ENCODE measurements around the gene HMCN1. TPM values are rescaled to one million over a fixed set of nuclear protein-coding genes. Genes with fewer than 3 reads are reported as not detected.
"Not testable (repeated sequence)": the region's sequence is repeated elsewhere in the genome, so short reads cannot be mapped to it uniquely, and the experiment has no call there.

The HMCN1 gene
- total and polyA plus RNA-seq, 4 experiments from 2014 or later = 0.19 to 0.29 TPM; not detected in 2

DNA sequence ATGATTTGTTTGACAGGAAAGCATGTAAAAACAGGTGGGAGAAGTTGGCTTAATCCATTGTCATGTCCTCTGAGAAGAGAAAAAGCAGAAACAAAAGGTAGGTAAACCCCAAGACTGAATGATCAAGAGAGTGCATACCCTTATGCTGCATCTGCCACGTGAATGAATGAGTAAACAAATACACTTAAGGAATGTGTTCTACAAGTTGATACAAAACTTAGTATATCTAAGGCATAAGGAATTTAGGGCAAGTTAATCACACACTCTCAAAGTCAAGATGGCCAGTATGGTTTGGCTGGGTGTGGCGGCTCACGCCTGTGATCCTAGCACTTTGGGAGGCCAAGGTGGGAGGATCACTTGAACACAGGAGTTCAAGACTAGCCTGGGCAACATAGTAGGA is 34.2 kb downstream of the HMCN1 start:
- Histone ChIP-seq H3K4me1 (ENCODE audit: insufficient read depth, low read length) (no peaks in the 10 kb centered on the region), H3K4me3 (ENCODE audit: low read length in 2 of 2) (no peak overlapping the region), H3K36me3 (ENCODE audit: insufficient read depth, low read length) (no peaks in the 10 kb centered on the region), H3K9me3 (ENCODE audit: control insufficient read depth in 1 of 2, low read length in 2 of 2) (no peaks in the 10 kb centered on the region), H3K27ac (ENCODE audit: low read depth, low read length) (no peak overlapping the region), H3K27me3 (ENCODE audit: insufficient read depth, low read length) (no peaks in the 10 kb centered on the region)
- Mint-ChIP-seq H3K36me3 (no peaks in the 10 kb centered on the region), H3K27me3 (peaks cover 3 to 10% of the 10 kb centered on the region in 2 donors), H3K4me3 (no peak overlapping the region), H3K4me1 (no peaks in the 10 kb centered on the region), H3K27ac (no peak overlapping the region), H3K9me3 (peaks cover 0 to 2% (median 0%) of the 10 kb centered on the region in 8 donors)
- intact Hi-C loops (cut with micrococcal nuclease) = no loop called here
- ChIA-PET POLR2A (ENCODE audit: partially characterized antibody) (no interaction called here), CTCF (ENCODE audit: partially characterized antibody) (no interaction called here)
- DNase-seq = no peak

DNA sequence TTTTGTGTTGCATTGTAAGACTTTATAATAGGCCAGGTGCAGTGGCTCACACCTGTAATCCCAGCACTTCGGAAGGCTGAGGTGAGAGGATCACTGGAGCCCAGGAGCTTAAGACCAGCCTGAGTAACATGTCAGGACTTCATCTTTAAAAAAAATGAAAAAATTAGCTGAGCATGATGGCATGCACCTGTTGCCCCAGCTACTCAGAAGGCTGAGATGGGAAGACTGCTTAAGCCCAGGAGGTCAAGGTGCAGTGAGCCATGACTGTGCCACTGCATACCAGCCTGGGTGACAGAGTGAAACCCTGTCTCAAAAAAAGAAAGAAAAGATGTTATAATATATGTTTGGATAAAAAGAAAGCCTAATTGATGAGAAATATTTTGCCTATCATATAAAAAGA is 34.9 kb downstream of the HMCN1 start:
- H3K4me3 ChIP-seq (ENCODE audit: low read length in 2 of 2) = no peak overlapping the region
- Mint-ChIP-seq H3K4me3 (no peak overlapping the region), H3K4me1 (no peaks in the 10 kb centered on the region), H3K27me3 (peaks cover 3 to 10% of the 10 kb centered on the region in 2 donors), H3K9me3 (peaks cover 0 to 2% (median 0%) of the 10 kb centered on the region in 8 donors), H3K27ac (no peak overlapping the region), H3K36me3 (no peaks in the 10 kb centered on the region)
- no peaks in the 10 kb centered on the region for H3K4me1 ChIP-seq (ENCODE audit: insufficient read depth, low read length)
- no peaks in the 10 kb centered on the region for H3K27me3 ChIP-seq (ENCODE audit: insufficient read depth, low read length)
- ChIA-PET POLR2A (ENCODE audit: partially characterized antibody) (no interaction called here), CTCF (ENCODE audit: partially characterized antibody) (no interaction called here)
- DNase-seq = no peak
- H3K9me3 ChIP-seq (ENCODE audit: control insufficient read depth in 1 of 2, low read length in 2 of 2) = no peaks in the 10 kb centered on the region
- no peak overlapping the region for H3K27ac ChIP-seq (ENCODE audit: low read depth, low read length)
- intact Hi-C loops (cut with micrococcal nuclease) = no loop called here
- H3K36me3 ChIP-seq (ENCODE audit: insufficient read depth, low read length) = no peaks in the 10 kb centered on the region

DNA sequence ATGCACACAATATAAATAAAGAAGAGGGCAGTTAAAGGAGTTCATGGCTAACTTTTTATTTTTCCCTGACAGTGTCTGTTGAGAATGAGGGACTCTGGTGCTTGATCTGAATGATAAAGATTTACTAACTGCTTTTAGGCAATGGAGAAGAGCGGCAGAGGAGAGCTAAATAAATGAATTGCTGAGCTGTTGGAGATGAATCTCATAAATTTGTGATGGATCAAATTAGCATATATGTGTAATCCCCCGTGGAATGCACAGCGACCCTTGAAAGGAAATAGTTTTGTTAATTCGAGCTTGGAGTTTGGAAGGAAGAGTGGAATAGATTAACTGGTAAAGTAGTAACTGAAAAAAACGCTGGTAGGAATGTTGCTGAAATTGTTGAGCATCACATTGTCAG is 40.2 kb downstream of the HMCN1 start:
- DNase-seq = no peak
- no peak overlapping the region for H3K27ac ChIP-seq (ENCODE audit: low read depth, low read length)
- H3K4me3 ChIP-seq (ENCODE audit: low read length in 2 of 2) = no peak overlapping the region
- POLR2A ChIA-PET (ENCODE audit: partially characterized antibody) = no interaction called here
- intact Hi-C loops (cut with micrococcal nuclease) = no loop called here
- H3K4me1 ChIP-seq (ENCODE audit: insufficient read depth, low read length) = no peaks in the 10 kb centered on the region
- no peak overlapping the region for H3K4me3 Mint-ChIP-seq
- H3K36me3 ChIP-seq (ENCODE audit: insufficient read depth, low read length) = no peaks in the 10 kb centered on the region
- H3K27me3 Mint-ChIP-seq = peaks cover 6 to 7% of the 10 kb centered on the region in 2 donors
- no peaks in the 10 kb centered on the region for H3K36me3 Mint-ChIP-seq
- no peaks in the 10 kb centered on the region for H3K27me3 ChIP-seq (ENCODE audit: insufficient read depth, low read length)
- CTCF ChIA-PET (ENCODE audit: partially characterized antibody) = no interaction called here
- H3K9me3 Mint-ChIP-seq = peaks cover 0 to 3% (median 0%) of the 10 kb centered on the region in 8 donors
- H3K27ac Mint-ChIP-seq = no peak overlapping the region
- H3K9me3 ChIP-seq (ENCODE audit: control insufficient read depth in 1 of 2, low read length in 2 of 2) = no peaks in the 10 kb centered on the region
- H3K4me1 Mint-ChIP-seq = no peaks in the 10 kb centered on the region

DNA sequence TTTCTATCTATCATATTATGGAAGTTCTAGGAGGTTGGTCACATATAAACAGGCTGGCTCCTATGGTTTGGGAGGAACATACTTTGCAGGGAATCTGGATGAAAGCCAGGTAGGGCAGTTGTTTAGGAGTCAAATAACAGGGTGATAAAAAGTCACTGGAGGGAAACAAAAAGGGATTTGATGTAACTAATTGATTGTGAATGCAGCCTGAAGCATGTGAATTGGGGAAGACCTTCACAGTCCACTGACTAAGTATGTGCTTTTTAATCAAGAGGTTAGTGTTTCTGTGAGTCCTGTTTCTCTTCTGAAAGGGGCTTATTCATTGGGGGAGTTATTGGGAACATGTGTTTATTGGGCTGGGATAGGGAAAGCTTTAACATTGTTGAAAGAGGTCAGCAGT is 41.3 kb downstream of the HMCN1 start:
- Mint-ChIP-seq H3K36me3 (no peaks in the 10 kb centered on the region), H3K27ac (no peak overlapping the region), H3K4me3 (no peak overlapping the region), H3K27me3 (peaks cover 4 to 5% of the 10 kb centered on the region in 2 donors), H3K4me1 (no peaks in the 10 kb centered on the region), H3K9me3 (peaks cover 0 to 4% (median 1%) of the 10 kb centered on the region in 8 donors)
- intact Hi-C loops (cut with micrococcal nuclease) = no loop called here
- H3K4me3 ChIP-seq (ENCODE audit: low read length in 2 of 2) = no peak overlapping the region
- no peaks in the 10 kb centered on the region for H3K9me3 ChIP-seq (ENCODE audit: control insufficient read depth in 1 of 2, low read length in 2 of 2)
- no peaks in the 10 kb centered on the region for H3K36me3 ChIP-seq (ENCODE audit: insufficient read depth, low read length)
- ChIA-PET CTCF (ENCODE audit: partially characterized antibody) (no interaction called here), POLR2A (ENCODE audit: partially characterized antibody) (no interaction called here)
- H3K27ac ChIP-seq (ENCODE audit: low read depth, low read length) = no peak overlapping the region
- no peak for DNase-seq
- no peaks in the 10 kb centered on the region for H3K4me1 ChIP-seq (ENCODE audit: insufficient read depth, low read length)
- no peaks in the 10 kb centered on the region for H3K27me3 ChIP-seq (ENCODE audit: insufficient read depth, low read length)

DNA sequence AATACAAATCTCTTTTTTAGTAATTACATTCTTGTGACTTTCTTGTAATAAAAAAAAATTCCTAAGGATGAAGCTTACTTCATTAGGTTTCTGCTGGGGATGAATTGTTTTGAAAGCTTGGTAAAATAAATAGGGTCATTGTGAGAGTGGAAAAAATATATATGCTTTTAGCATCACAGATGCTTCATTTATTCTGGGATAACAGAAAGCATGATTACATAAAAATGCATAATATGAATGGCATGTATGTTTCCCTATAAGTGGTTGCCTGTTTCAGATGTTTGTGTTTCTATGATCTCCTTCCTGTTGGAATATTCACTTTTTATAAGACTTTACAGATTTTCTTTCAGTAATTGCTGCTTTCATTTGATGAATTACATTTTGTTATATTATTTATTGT is 42.3 kb downstream of the HMCN1 start:
- no peaks in the 10 kb centered on the region for H3K4me1 ChIP-seq (ENCODE audit: insufficient read depth, low read length)
- no peak overlapping the region for H3K4me3 Mint-ChIP-seq
- no peaks in the 10 kb centered on the region for H3K4me1 Mint-ChIP-seq
- H3K27ac ChIP-seq (ENCODE audit: low read depth, low read length) = no peak overlapping the region
- H3K27me3 Mint-ChIP-seq = peaks cover 4 to 5% of the 10 kb centered on the region in 2 donors
- H3K27me3 ChIP-seq (ENCODE audit: insufficient read depth, low read length) = no peaks in the 10 kb centered on the region
- intact Hi-C loops (cut with micrococcal nuclease) = no loop called here
- H3K36me3 ChIP-seq (ENCODE audit: insufficient read depth, low read length) = no peaks in the 10 kb centered on the region
- H3K4me3 ChIP-seq (ENCODE audit: low read length in 2 of 2) = no peak overlapping the region
- no peak overlapping the region for H3K27ac Mint-ChIP-seq
- H3K9me3 Mint-ChIP-seq = peaks cover 0 to 10% (median 4%) of the 10 kb centered on the region in 8 donors
- CTCF ChIA-PET (ENCODE audit: partially characterized antibody) = interaction anchor here (1.4 kb wide), 1 partner anchor 10 kb away, joined by 3 read pairs; no protein-coding TSS in a partner anchor
- no peak for DNase-seq
- H3K9me3 ChIP-seq (ENCODE audit: control insufficient read depth in 1 of 2, low read length in 2 of 2) = no peaks in the 10 kb centered on the region
- H3K36me3 Mint-ChIP-seq = no peaks in the 10 kb centered on the region
- POLR2A ChIA-PET (ENCODE audit: partially characterized antibody) = no interaction called here

GRCh38 chr1:185783860-185784259 is 49.7 kb downstream of the HMCN1 start:
- CTCF ChIA-PET (ENCODE audit: partially characterized antibody); H3K27ac ChIP-seq (ENCODE audit: low read depth, low read length); H3K9me3 ChIP-seq (ENCODE audit: control insufficient read depth in 1 of 2, low read length in 2 of 2); H3K27me3 Mint-ChIP-seq; H3K4me1 ChIP-seq (ENCODE audit: insufficient read depth, low read length); H3K4me3 ChIP-seq (ENCODE audit: low read length in 2 of 2); H3K36me3 Mint-ChIP-seq; H3K27me3 ChIP-seq (ENCODE audit: insufficient read depth, low read length); intact Hi-C loops (cut with micrococcal nuclease); H3K27ac Mint-ChIP-seq; DNase-seq; H3K36me3 ChIP-seq (ENCODE audit: insufficient read depth, low read length); H3K4me3 Mint-ChIP-seq; H3K4me1 Mint-ChIP-seq; POLR2A ChIA-PET (ENCODE audit: partially characterized antibody): not testable (repeated sequence)
- H3K9me3 Mint-ChIP-seq = peaks cover 0 to 28% (median 8%) of the 10 kb centered on the region in 8 donors

- DNase-seq = no peak
- Mint-ChIP-seq H3K4me3 (no peak overlapping the region), H3K4me1 (no peaks in the 10 kb centered on the region), H3K9me3 (peaks cover 0 to 24% (median 6%) of the 10 kb centered on the region in 8 donors), H3K36me3 (no peaks in the 10 kb centered on the region), H3K27ac (no peak overlapping the region), H3K27me3 (peaks cover 8 to 9% of the 10 kb centered on the region in 2 donors)
- H3K9me3 ChIP-seq (ENCODE audit: control insufficient read depth in 1 of 2, low read length in 2 of 2) = no peaks in the 10 kb centered on the region
- no peaks in the 10 kb centered on the region for H3K36me3 ChIP-seq (ENCODE audit: insufficient read depth, low read length)
- no peak overlapping the region for H3K27ac ChIP-seq (ENCODE audit: low read depth, low read length)
- CTCF ChIA-PET (ENCODE audit: partially characterized antibody) = interaction anchor here (1.0 kb wide), 1 partner anchor 8 kb away, joined by 3 read pairs; no protein-coding TSS in a partner anchor
- H3K4me3 ChIP-seq (ENCODE audit: low read length in 2 of 2) = no peak overlapping the region
- H3K4me1 ChIP-seq (ENCODE audit: insufficient read depth, low read length) = no peaks in the 10 kb centered on the region
- H3K27me3 ChIP-seq (ENCODE audit: insufficient read depth, low read length) = no peaks in the 10 kb centered on the region
- POLR2A ChIA-PET (ENCODE audit: partially characterized antibody) = no interaction called here
- intact Hi-C loops (cut with micrococcal nuclease) = no loop called here
These were observed 51.4 kb downstream of the HMCN1 start for GRCh38 chr1:185785586-185785985.

DNA sequence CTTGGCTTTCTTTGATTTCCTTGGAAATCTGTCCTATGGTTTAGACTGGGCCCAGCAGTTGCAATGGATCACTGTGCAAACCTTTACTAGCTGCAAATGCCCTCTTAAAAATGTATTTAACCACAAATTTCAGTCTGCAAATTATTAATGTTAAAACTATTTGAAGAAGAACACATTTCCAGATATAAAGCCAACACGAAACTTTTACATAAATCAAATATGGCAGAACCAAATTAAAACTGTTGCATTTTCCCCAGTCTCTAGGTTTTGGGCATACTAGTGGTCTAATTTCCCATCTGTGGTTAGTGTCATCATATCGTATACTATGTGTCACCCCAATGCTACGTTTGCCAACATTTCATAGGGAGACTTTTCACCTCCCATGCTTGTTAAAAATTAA is 52.3 kb downstream of the HMCN1 start:
- no peaks in the 10 kb centered on the region for H3K9me3 ChIP-seq (ENCODE audit: control insufficient read depth in 1 of 2, low read length in 2 of 2)
- H3K4me1 ChIP-seq (ENCODE audit: insufficient read depth, low read length) = no peaks in the 10 kb centered on the region
- H3K27me3 ChIP-seq (ENCODE audit: insufficient read depth, low read length) = no peaks in the 10 kb centered on the region
- no peak for DNase-seq
- H3K9me3 Mint-ChIP-seq = peaks cover 0 to 19% (median 6%) of the 10 kb centered on the region in 8 donors
- H3K36me3 Mint-ChIP-seq = no peaks in the 10 kb centered on the region
- no peaks in the 10 kb centered on the region for H3K36me3 ChIP-seq (ENCODE audit: insufficient read depth, low read length)
- H3K4me3 ChIP-seq (ENCODE audit: low read length in 2 of 2) = no peak overlapping the region
- CTCF ChIA-PET (ENCODE audit: partially characterized antibody) = interaction anchor here (1.0 kb wide), 1 partner anchor 9 kb away, joined by 3 read pairs; no protein-coding TSS in a partner anchor
- H3K27me3 Mint-ChIP-seq = peaks cover 8 to 9% of the 10 kb centered on the region in 2 donors
- no peak overlapping the region for H3K4me3 Mint-ChIP-seq
- no peak overlapping the region for H3K27ac ChIP-seq (ENCODE audit: low read depth, low read length)
- POLR2A ChIA-PET (ENCODE audit: partially characterized antibody) = no interaction called here
- H3K27ac Mint-ChIP-seq = no peak overlapping the region
- no peaks in the 10 kb centered on the region for H3K4me1 Mint-ChIP-seq
- intact Hi-C loops (cut with micrococcal nuclease) = no loop called here

Measured in CD4-positive, alpha-beta memory T cell (primary cell).